Choroid plexus epithelial cell (primary cell): ENCODE data around the gene CEP68.
"Not testable (repeated sequence)": the region's sequence is repeated elsewhere in the genome, so short reads cannot be mapped to it uniquely, and the experiment has no call there.

Source experiments
- DNase-seq: peaks from one replicate; pipeline ENCODE4 v3.0.0-alpha.2; 2010; ENCODE audit warnings: low read depth
- H3K4me3 ChIP-seq: 2 replicates; pipeline ENCODE4 v1.5.1; 2011; ENCODE audit warnings: low read depth, mild to moderate bottlenecking, control low read depth, low read length, moderate library complexity
- CTCF ChIP-seq: conservative IDR thresholded peaks from 2 replicates; pipeline ENCODE4 v1.5.1; 2011; ENCODE audit warnings: low read depth, mild to moderate bottlenecking, control low read depth, inconsistent platforms, low read length, moderate library complexity

CEP68 gene

GRCh38 chr2:65019010-65019409 lies 37.2 kb upstream of the CEP68 start:
- TF ChIP-seq CTCF, result no peak
- DNase-seq, result no peak
- no peak overlapping the region for H3K4me3 ChIP-seq

GRCh38 chr2:65019675-65020195 lies 36.5 kb upstream of the CEP68 start:
- DNase-seq, result no peak
- no peak for TF ChIP-seq CTCF
- H3K4me3 ChIP-seq, result no peak overlapping the region

- not testable (repeated sequence) for DNase-seq, H3K4me3 ChIP-seq
Observed at GRCh38 chr2:65020251-65020650, 36.0 kb upstream of the CEP68 start.

- H3K4me3 ChIP-seq, result no peak overlapping the region
- no peak for TF ChIP-seq CTCF
- no peak for DNase-seq
Observed at GRCh38 chr2:65020943-65021528, 35.2 kb upstream of the CEP68 start.

GRCh38 chr2:65021709-65022108 lies 34.5 kb upstream of the CEP68 start:
- no peak overlapping the region for H3K4me3 ChIP-seq
- TF ChIP-seq CTCF, result no peak
- no peak for DNase-seq

- DNase-seq, result no peak
- H3K4me3 ChIP-seq, result no peak overlapping the region
- TF ChIP-seq CTCF, result no peak
Observed at GRCh38 chr2:65022189-65022588, 34.0 kb upstream of the CEP68 start.

GRCh38 chr2:65023742-65024141 lies 32.5 kb upstream of the CEP68 start:
- no peak for DNase-seq
- no peak overlapping the region for H3K4me3 ChIP-seq
- TF ChIP-seq CTCF, result no peak
